Thymus (tissue), 14 donors: ENCODE data around the gene RGS7BP. TPM values are rescaled to one million over a fixed set of nuclear protein-coding genes. Genes with fewer than 3 reads are reported as not detected.

Experiments used
- DNase-seq, 9 donors: peaks; one replicate each; pipeline ENCODE4 v3.0.0-alpha.2; 2013; ENCODE audit warnings: low spot score in 9 of 9, low read depth in 6 of 9, missing footprints in 1 of 9
- H3K27ac ChIP-seq, 2 donors: one replicate each; pipeline ENCODE4 v1.5.1; 2013; ENCODE audit warnings: control low read depth in 1 of 2, low read depth in 1 of 2, low read length in 1 of 2, mild to moderate bottlenecking in 1 of 2, moderate library complexity in 1 of 2
- H3K27me3 ChIP-seq, 2 donors: one replicate each; pipeline ENCODE4 v1.5.1; 2013; ENCODE audit warnings: low read length in 1 of 2; ENCODE audit not compliant: control insufficient read depth in 2 of 2, insufficient read depth in 1 of 2
- H3K36me3 ChIP-seq, 2 donors: one replicate each; pipeline ENCODE4 v1.5.1; 2013; ENCODE audit warnings: low read length in 1 of 2, mild to moderate bottlenecking in 1 of 2, moderate library complexity in 1 of 2; ENCODE audit not compliant: control insufficient read depth in 2 of 2, insufficient read depth in 2 of 2
- H3K4me1 ChIP-seq, 2 donors: one replicate each; pipeline ENCODE4 v1.5.1; 2013; ENCODE audit warnings: low read length in 2 of 2; ENCODE audit not compliant: control insufficient read depth in 2 of 2, insufficient read depth in 2 of 2
- H3K4me3 ChIP-seq, 2 donors: one replicate each; pipeline ENCODE4 v1.5.1; 2013; ENCODE audit warnings: low read length in 2 of 2, control low read depth in 1 of 2, mild to moderate bottlenecking in 1 of 2
- H3K9me3 ChIP-seq, 2 donors: one replicate each; pipeline ENCODE4 v1.5.1; 2013; ENCODE audit warnings: low read length in 1 of 2, mild to moderate bottlenecking in 1 of 2; ENCODE audit not compliant: control insufficient read depth in 2 of 2, insufficient read depth in 1 of 2
- WGBS: extraction: QIAGEN DNeasy Blood & Tissue Kit; methylation state at CpG from one replicate; pipeline ENCODE4 v1.1.7; 2013; 5-methylcytosine and 5-hydroxymethylcytosine counted together
- long read RNA-seq, 10 donors: transcript quantifications; one replicate each; lab custom pipeline, GENCODE V29; 2026
- polyA plus RNA-seq: library from polyadenylated mRNA; stranded (reverse); fragments of 200-250 nt; gene quantifications from one replicate; pipeline ENCODE4 v1.2.3, GENCODE V29; 2013
- total RNA-seq: library from RNA; stranded (reverse); fragments of 120-200 nt; gene quantifications from one replicate; pipeline ENCODE4 v1.2.4, GENCODE V29; 2013
- donor health status: healthy.

The RGS7BP gene
- total RNA-seq = 0.14 TPM
- 0.09 TPM for polyA plus RNA-seq
- long read RNA-seq, donor 1, full-length matches to known transcripts = 1 of 1 reads
- long read RNA-seq, donor 1, partial matches to known transcripts = 0 of 1 reads
- long read RNA-seq, donor 1, other reads (novel, unspliced or antisense) = 0 of 1 reads
- long read RNA-seq, donor 2 = 0 reads
- long read RNA-seq, donor 3 = 0 reads
- long read RNA-seq, donor 4 = 0 reads
- long read RNA-seq, donor 5 = 0 reads
- long read RNA-seq, donor 6 = 0 reads
- long read RNA-seq, donor 7 = 0 reads
- long read RNA-seq, donor 8 = 0 reads
- long read RNA-seq, donor 9 = 0 reads
- long read RNA-seq, donor 10 = 0 reads

- H3K27ac ChIP-seq = no peak within 1 kb of the TSS
- DNase-seq = no peak
- 6% methylated on average over 53 of the region's 53 CpGs for WGBS
- H3K4me3 ChIP-seq = peak within 1 kb of the TSS; percentile 3 to 9
- no peaks in the 10 kb centered on the region for H3K9me3 ChIP-seq
- H3K4me1 ChIP-seq = no peaks in the 10 kb centered on the region
- no peaks in the 10 kb centered on the region for H3K36me3 ChIP-seq
- peaks cover 19 to 34% of the 10 kb centered on the region in 2 donors for H3K27me3 ChIP-seq
Measured at GRCh38 chr5:64505769-64506566, at the start of gene RGS7BP. TSS of gene RGS7BP (plus strand) at chr5:64506015. CDS start at chr5:64506625, 610 bp downstream.

- no peak overlapping the region for H3K4me3 ChIP-seq
- H3K27ac ChIP-seq = no peak overlapping the region
- no peak for DNase-seq
- H3K36me3 ChIP-seq = no peaks in the 10 kb centered on the region
- WGBS = 87% methylated on average over 1 of the region's 1 CpG
- peaks cover 2 to 6% of the 10 kb centered on the region in 2 donors for H3K9me3 ChIP-seq
- H3K4me1 ChIP-seq = no peaks in the 10 kb centered on the region
- H3K27me3 ChIP-seq = no peaks in the 10 kb centered on the region
Measured at GRCh38 chr5:64457846-64458245, 48.0 kb upstream of the RGS7BP start.

GRCh38 chr5:64458948-64459347 lies 46.9 kb upstream of the RGS7BP start:
- Histone ChIP-seq H3K27me3 (no peaks in the 10 kb centered on the region), H3K36me3 (no peaks in the 10 kb centered on the region), H3K4me3 (no peak overlapping the region), H3K9me3 (peaks cover 2 to 6% of the 10 kb centered on the region in 2 donors), H3K27ac (no peak overlapping the region), H3K4me1 (no peaks in the 10 kb centered on the region)
- no peak for DNase-seq
- WGBS = 82% methylated on average over 3 of the region's 3 CpGs

- Histone ChIP-seq H3K9me3 (peaks cover 2 to 6% of the 10 kb centered on the region in 2 donors), H3K27me3 (no peaks in the 10 kb centered on the region), H3K27ac (no peak overlapping the region), H3K4me1 (no peaks in the 10 kb centered on the region), H3K4me3 (no peak overlapping the region), H3K36me3 (no peaks in the 10 kb centered on the region)
- DNase-seq = no peak
- WGBS = 67% methylated on average over 4 of the region's 4 CpGs
Measured at GRCh38 chr5:64462391-64462790, 43.4 kb upstream of the RGS7BP start.

GRCh38 chr5:64486163-64486562 lies 19.7 kb upstream of the RGS7BP start:
- no peak for DNase-seq

GRCh38 chr5:64487283-64487682 lies 18.5 kb upstream of the RGS7BP start:
- peaks cover 0 to 20% of the 10 kb centered on the region in 2 donors for H3K9me3 ChIP-seq
- H3K36me3 ChIP-seq = no peaks in the 10 kb centered on the region
- no peak overlapping the region for H3K4me3 ChIP-seq
- no peaks in the 10 kb centered on the region for H3K27me3 ChIP-seq
- DNase-seq = no peak
- H3K4me1 ChIP-seq = no peaks in the 10 kb centered on the region
- no peak overlapping the region for H3K27ac ChIP-seq

More at GRCh38 chr5:64486163-64486562, 19.7 kb upstream of the RGS7BP start:
- 90% methylated on average over 2 of the region's 2 CpGs for WGBS
- Histone ChIP-seq H3K36me3 (no peaks in the 10 kb centered on the region), H3K4me1 (no peaks in the 10 kb centered on the region), H3K27me3 (no peaks in the 10 kb centered on the region), H3K9me3 (peaks cover 0 to 20% of the 10 kb centered on the region in 2 donors), H3K27ac (no peak overlapping the region), H3K4me3 (no peak overlapping the region)

GRCh38 chr5:64489857-64490256 lies 16.0 kb upstream of the RGS7BP start:
- no peaks in the 10 kb centered on the region for H3K27me3 ChIP-seq
- no peak overlapping the region for H3K27ac ChIP-seq
- 51% methylated on average over 5 of the region's 5 CpGs for WGBS
- no peak for DNase-seq
- H3K4me1 ChIP-seq = no peaks in the 10 kb centered on the region
- no peaks in the 10 kb centered on the region for H3K36me3 ChIP-seq
- peaks cover 0 to 14% of the 10 kb centered on the region in 2 donors for H3K9me3 ChIP-seq
- no peak overlapping the region for H3K4me3 ChIP-seq

- Histone ChIP-seq H3K4me3 (no peak overlapping the region), H3K27ac (no peak overlapping the region), H3K4me1 (no peaks in the 10 kb centered on the region), H3K36me3 (no peaks in the 10 kb centered on the region), H3K9me3 (no peaks in the 10 kb centered on the region), H3K27me3 (no peaks in the 10 kb centered on the region)
- WGBS = 75% methylated on average over 2 of the region's 2 CpGs
- no peak for DNase-seq
Measured at GRCh38 chr5:64497386-64497785, 8.4 kb upstream of the RGS7BP start.

- H3K27me3 ChIP-seq = peaks cover 19 to 29% of the 10 kb centered on the region in 2 donors
- H3K9me3 ChIP-seq = no peaks in the 10 kb centered on the region
- WGBS = 38% methylated on average over 5 of the region's 5 CpGs
- no peaks in the 10 kb centered on the region for H3K36me3 ChIP-seq
- no peak overlapping the region for H3K27ac ChIP-seq
- H3K4me1 ChIP-seq = no peaks in the 10 kb centered on the region
- no peak for DNase-seq
- no peak overlapping the region for H3K4me3 ChIP-seq
Measured at GRCh38 chr5:64502196-64502595, 3.6 kb upstream of the RGS7BP start.
